HG02852 (cell line): ENCODE data around the gene TRIM46.
"Not testable (repeated sequence)": the region's sequence is repeated elsewhere in the genome, so short reads cannot be mapped to it uniquely, and the experiment has no call there.

Experiments
- ATAC-seq: cut with Tn5 transposase; IDR thresholded peaks from one replicate; pipeline ENCODE4 v1.9.1; 2021; ENCODE audit warnings: mild to moderate bottlenecking, moderate library complexity; ENCODE audit not compliant: unreplicated experiment

The TRIM46 gene

DNA sequence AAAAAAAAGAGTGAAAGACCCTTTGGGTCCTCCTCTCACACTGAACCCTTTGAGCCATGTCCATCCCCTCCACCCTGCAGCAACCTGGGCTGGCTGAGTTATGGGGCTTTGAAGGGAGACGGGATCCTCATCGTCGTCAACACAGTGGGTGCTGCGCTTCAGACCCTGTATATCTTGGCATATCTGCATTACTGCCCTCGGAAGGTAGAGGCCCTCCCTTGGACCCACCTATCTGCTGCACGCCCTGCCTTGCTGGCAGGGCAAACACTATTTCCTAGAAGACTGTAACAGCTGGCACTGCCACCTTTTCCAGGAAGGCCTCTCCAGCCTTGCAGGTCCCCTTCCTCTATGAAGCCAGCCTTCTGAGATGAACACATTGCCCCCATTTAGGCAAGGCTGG is 36.9 kb upstream of the TRIM46 start:
- ATAC-seq, result no peak

GRCh38 chr1:155137154-155137949 is 36.3 kb upstream of the TRIM46 start:
- no peak for ATAC-seq

DNA sequence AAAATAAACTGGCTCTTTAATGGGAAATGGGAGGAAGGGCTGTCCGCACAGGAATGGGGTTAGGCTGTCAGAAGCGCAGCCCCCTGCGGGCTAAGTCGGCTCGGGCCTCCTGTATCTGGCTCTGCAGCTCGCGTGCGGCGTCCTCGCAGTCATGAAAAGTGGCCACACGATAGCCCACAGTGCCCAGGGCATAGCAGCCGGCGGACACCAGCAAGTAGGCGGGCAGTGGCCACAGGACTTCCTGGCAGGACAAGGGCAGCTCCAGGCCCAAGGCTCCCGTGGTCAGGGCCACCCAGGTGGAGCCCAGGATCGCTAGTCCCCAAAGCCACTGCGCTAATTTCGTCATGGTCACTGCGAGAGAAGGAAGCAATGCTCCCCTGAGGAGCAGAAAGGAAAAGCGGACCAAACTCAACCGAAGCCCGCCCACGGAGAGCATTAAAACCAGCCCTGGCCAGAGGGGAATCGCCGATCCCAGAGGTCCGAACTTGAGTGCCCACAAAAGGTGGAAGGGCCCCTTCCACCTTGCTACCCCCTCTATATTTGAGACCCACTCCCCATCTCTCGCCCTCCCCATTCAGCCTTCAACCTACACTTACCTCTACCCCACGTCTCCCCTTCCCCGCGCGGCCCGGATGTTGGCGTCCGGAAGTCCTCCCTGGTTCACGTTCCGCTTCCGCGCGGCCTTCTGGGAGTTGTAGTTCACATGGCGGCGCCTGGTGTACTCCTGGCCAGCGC is 33.6 kb upstream of the TRIM46 start, which contains the start of gene DPM3:
Gene DPM3, minus strand, starts transcription at position 637 of the 735 bp plus-strand sequence. Its CDS starts 291 bp downstream, at position 346.
- ATAC-seq, result peak; percentile 68

- ATAC-seq, result no peak
Measured at GRCh38 chr1:155140630-155140953, 33.1 kb upstream of the TRIM46 start.

- ATAC-seq, result no peak
Measured at GRCh38 chr1:155141749-155142148, 31.9 kb upstream of the TRIM46 start.

GRCh38 chr1:155145491-155145890 is 28.2 kb upstream of the TRIM46 start:
- ATAC-seq, result no peak

- ATAC-seq, result not testable (repeated sequence)
Measured at GRCh38 chr1:155155996-155156643, 17.5 kb upstream of the TRIM46 start.

GRCh38 chr1:155158991-155159390 is 14.7 kb upstream of the TRIM46 start:
- ATAC-seq, result no peak

GRCh38 chr1:155160128-155160527 is 13.5 kb upstream of the TRIM46 start:
- ATAC-seq, result no peak

DNA sequence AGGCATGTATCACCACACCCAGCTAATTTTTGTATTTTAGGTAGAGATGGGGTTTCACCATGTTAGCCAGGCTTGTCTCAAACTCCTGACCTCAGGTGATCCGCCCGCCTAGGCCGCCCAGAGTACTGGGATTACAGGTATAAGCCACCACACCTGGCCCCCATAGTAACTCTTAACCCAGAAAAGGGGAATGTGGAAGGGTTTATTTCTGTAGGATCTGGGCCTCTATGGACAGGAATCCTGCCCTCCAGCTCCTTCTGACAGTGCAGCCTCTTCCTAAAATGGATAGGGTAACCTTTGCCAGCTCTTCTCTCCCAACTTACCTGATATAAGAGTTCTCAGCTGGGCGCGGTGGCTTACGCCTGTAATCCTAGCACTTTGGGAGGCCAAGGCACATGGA is 11.0 kb upstream of the TRIM46 start:
- ATAC-seq, result not testable (repeated sequence)

DNA sequence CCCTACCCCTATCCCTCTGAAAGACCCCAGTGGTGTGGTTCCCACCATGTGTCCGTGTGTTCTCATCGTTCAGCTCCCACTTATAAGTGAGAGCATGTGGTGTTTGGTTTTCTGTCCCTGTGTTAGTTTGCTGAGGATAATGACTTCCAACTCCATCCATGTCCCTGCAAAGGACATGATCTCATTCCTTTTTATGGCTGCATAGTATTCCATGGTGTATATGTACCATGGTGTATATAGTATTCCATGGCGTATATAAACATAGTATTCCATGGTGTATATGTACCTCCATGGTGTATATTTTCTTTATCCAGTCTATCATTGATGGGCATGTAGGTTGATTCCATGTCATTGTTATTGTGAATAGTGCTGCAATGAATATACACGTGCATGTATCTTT is 9.9 kb upstream of the TRIM46 start:
- ATAC-seq, result not testable (repeated sequence)

- not testable (repeated sequence) for ATAC-seq
Measured at GRCh38 chr1:155164625-155165024, 9.0 kb upstream of the TRIM46 start.

GRCh38 chr1:155166051-155166470 is 7.6 kb upstream of the TRIM46 start:
- ATAC-seq, result no peak

DNA sequence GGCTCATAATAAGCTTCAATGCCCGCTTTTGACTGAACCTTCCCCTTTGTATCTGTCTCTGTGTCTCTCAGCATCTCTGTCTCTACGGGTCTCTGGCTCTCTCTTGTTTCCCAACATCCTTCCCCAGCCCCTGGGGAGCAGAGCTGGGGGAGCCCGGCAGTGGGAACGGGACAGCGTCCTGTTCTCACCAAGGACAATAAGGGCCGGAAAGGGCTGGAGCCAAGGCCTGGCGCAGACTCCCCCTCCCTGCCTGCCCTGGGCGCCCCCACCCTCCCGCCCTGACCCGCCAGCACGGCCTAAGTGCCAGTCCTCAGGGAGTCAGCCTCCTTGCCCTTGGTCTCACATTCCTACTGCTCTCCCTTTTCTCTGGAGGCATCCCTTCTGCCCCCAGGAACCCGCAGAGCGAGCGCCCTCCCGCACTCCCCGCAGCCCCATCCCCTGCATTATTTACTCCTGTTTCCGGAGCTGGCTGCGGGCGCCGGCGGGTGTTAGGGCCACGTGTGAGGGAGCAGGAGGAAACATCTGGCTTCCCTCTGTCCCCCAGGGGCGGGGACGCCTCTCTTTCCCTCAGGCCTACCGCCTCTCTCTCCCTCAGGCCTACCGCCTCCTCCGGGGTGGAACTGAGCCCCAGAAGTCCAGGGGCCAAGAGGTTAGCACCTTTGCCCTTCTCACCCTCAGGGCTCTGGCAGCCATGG is 7.0 kb upstream of the TRIM46 start:
- no peak for ATAC-seq

- no peak for ATAC-seq
Measured at GRCh38 chr1:155167166-155168104, 6.2 kb upstream of the TRIM46 start.

DNA sequence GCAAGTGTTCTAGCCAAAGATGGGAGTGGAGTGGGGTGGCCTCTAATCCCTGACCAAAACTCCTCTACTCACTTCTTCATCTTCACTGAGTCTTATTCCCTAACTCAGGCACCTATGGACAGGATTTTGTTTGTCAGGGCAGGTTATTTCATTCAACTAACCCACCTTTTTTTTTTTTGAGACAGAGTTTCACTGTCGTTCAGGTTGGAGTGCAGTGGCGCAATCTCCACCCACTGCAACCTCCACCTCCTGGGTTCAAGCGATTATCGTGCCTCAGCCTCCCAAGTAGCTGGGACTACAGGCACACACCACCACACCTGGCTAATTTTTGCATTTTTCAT is 5.6 kb upstream of the TRIM46 start:
- not testable (repeated sequence) for ATAC-seq

GRCh38 chr1:155168456-155169210 is 5.0 kb upstream of the TRIM46 start:
- ATAC-seq, result no peak

- ATAC-seq, result no peak
Measured at GRCh38 chr1:155169541-155169940, 4.1 kb upstream of the TRIM46 start.

DNA sequence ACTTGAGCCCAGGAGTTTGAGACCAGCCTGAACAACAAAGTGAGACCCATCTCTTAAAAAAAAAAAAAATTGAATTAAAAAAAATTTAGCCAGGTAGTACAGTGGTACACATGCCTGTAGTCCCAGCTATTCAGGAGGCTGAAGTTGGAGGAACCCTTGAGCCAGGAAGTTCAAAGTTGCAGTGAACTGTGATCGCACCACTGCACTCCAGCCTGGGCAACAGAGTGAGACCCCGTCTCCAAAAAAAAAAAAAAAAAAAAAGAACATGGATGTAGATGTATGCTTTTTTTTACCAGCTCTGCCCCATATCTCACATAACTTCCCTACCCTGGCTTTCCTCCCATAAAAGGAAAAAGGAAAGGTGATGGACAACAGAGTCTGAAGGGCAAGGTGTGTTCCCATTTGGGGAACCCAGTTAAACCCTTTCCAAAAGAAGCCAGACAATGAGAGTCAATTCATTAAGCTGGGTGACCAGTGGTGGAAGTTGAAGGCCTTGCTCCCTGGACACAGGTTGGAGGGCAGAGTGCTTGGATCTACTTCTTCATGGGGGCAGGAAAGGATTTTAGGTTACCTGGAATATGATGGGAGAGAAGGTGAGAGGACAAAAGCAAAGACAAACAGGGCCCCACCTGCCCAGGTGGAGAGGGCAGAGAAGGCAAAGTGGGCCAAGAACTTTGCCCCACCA is 3.4 kb upstream of the TRIM46 start:
- ATAC-seq, result no peak
